ENCODE measurements around the gene FAM209B.
"Not testable (repeated sequence)": the region's sequence is repeated elsewhere in the genome, so short reads cannot be mapped to it uniquely, and the experiment has no call there.

The FAM209B gene

GRCh38 chr20:56537997-56538396, 5.0 kb downstream of the FAM209B start:
- no peak for DNase-seq (ENCODE audit: low read depth in 2 of 2)

- DNase-seq (ENCODE audit: low read depth in 2 of 2): no peak
Observed at GRCh38 chr20:56540415-56540814, 7.4 kb downstream of the FAM209B start.

- DNase-seq (ENCODE audit: low read depth in 2 of 2): no peak
Observed at GRCh38 chr20:56542489-56543030, 9.5 kb downstream of the FAM209B start.

GRCh38 chr20:56551571-56551970, 18.5 kb downstream of the FAM209B start:
- DNase-seq (ENCODE audit: low read depth in 2 of 2): no peak

GRCh38 chr20:56552911-56553629, 20.0 kb downstream of the FAM209B start:
- DNase-seq (ENCODE audit: low read depth in 2 of 2): no peak

- DNase-seq (ENCODE audit: low read depth in 2 of 2): no peak
Observed at GRCh38 chr20:56554869-56555268, 21.8 kb downstream of the FAM209B start.

GRCh38 chr20:56558968-56559367, 25.9 kb downstream of the FAM209B start:
- DNase-seq (ENCODE audit: low read depth in 2 of 2): no peak

GRCh38 chr20:56564526-56564925, 31.5 kb downstream of the FAM209B start:
- not testable (repeated sequence) for DNase-seq (ENCODE audit: low read depth in 2 of 2)

- DNase-seq (ENCODE audit: low read depth in 2 of 2): no peak
Observed at GRCh38 chr20:56565511-56565910, 32.5 kb downstream of the FAM209B start.

- DNase-seq (ENCODE audit: low read depth in 2 of 2): no peak
Observed at GRCh38 chr20:56566621-56567020, 33.6 kb downstream of the FAM209B start.

GRCh38 chr20:56570832-56571231, 37.8 kb downstream of the FAM209B start:
- no peak for DNase-seq (ENCODE audit: low read depth in 2 of 2)

- no peak for DNase-seq (ENCODE audit: low read depth in 2 of 2)
Observed at GRCh38 chr20:56572172-56572571, 39.1 kb downstream of the FAM209B start.

GRCh38 chr20:56573986-56574385, 40.9 kb downstream of the FAM209B start:
- no peak for DNase-seq (ENCODE audit: low read depth in 2 of 2)

- no peak for DNase-seq (ENCODE audit: low read depth in 2 of 2)
Observed at GRCh38 chr20:56574531-56575142, 41.6 kb downstream of the FAM209B start.

GRCh38 chr20:56575157-56575556, 42.1 kb downstream of the FAM209B start:
- no peak for DNase-seq (ENCODE audit: low read depth in 2 of 2)

GRCh38 chr20:56575961-56576360, 42.9 kb downstream of the FAM209B start:
- no peak for DNase-seq (ENCODE audit: low read depth in 2 of 2)

- no peak for DNase-seq (ENCODE audit: low read depth in 2 of 2)
Observed at GRCh38 chr20:56579301-56579710, 46.3 kb downstream of the FAM209B start.

- DNase-seq (ENCODE audit: low read depth in 2 of 2): no peak
Observed at GRCh38 chr20:56580226-56580625, 47.2 kb downstream of the FAM209B start.

GRCh38 chr20:56581701-56582100, 48.7 kb downstream of the FAM209B start:
- no peak for DNase-seq (ENCODE audit: low read depth in 2 of 2)

- DNase-seq (ENCODE audit: low read depth in 2 of 2): no peak
Observed at GRCh38 chr20:56582542-56582941, 49.5 kb downstream of the FAM209B start.

- no peak for DNase-seq (ENCODE audit: low read depth in 2 of 2)
Observed at GRCh38 chr20:56584916-56585315, 51.9 kb downstream of the FAM209B start.
